ENCODE data around the gene FAXDC2. TPM values are rescaled to one million over a fixed set of nuclear protein-coding genes. Genes with fewer than 3 reads are reported as not detected.

Gene FAXDC2
- total RNA-seq, 1 donor from 2014 or later, result 3.6 TPM

DNA sequence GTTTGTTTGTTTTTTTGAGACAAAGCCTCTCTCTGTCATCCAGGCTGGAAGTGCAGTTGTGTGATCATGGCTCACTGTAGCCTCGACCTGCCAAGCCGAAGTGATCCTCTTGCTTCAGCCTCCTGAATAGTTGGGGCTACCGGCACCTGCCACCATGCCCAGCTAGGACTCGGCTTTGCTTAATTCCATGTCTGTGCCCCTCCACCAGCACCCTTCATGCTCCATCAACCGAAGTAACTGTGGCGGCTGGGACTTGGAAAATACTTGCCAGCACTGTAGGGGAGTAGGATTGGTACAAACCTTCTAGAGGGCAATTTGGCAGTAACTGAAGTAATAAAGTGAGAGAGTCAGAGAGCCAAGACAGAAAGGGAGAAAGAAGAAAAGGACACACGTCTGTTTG, 19.0 kb downstream of the FAXDC2 start:
- Histone ChIP-seq H2AFZ (ENCODE audit: low read depth, low read length) (no peak overlapping the region), H3K36me3 (ENCODE audit: insufficient read depth, low read length) (no peaks in the 10 kb centered on the region), H3K4me1 (ENCODE audit: insufficient read depth, low read length) (peaks cover 18% of the 10 kb centered on the region), H3K79me2 (ENCODE audit: insufficient read depth, low read length) (no peaks in the 10 kb centered on the region), H4K20me1 (ENCODE audit: insufficient read depth, low read length) (peaks cover 7% of the 10 kb centered on the region), H3K27me3 (ENCODE audit: insufficient read depth, low read length) (no peaks in the 10 kb centered on the region), H3K4me2 (ENCODE audit: low read length) (no peak overlapping the region), H3K27ac (ENCODE audit: low read depth, low read length) (no peak overlapping the region), H3K9me3 (ENCODE audit: insufficient read depth, low read depth, low read length) (no peaks in the 10 kb centered on the region), H3K4me3 (ENCODE audit: insufficient read depth, low read depth, low read length) (no peak overlapping the region), H3K9ac (ENCODE audit: low read length) (no peak overlapping the region)
- Mint-ChIP-seq H3K9me3 (ENCODE audit: unreplicated experiment) (no peaks in the 10 kb centered on the region), H3K36me3 (ENCODE audit: low read depth, unreplicated experiment) (peaks cover 11% of the 10 kb centered on the region), H3K4me3 (ENCODE audit: unreplicated experiment) (no peak overlapping the region), H3K27ac (ENCODE audit: unreplicated experiment) (no peak overlapping the region), H3K27me3 (ENCODE audit: low read depth, unreplicated experiment) (no peaks in the 10 kb centered on the region), H3K4me1 (ENCODE audit: low read depth, unreplicated experiment) (peaks cover 15% of the 10 kb centered on the region)
- FAIRE-seq (no peak), DNase-seq (ENCODE audit: low read depth) (no peak)
- TF ChIP-seq EZH2 (IDR thresholded peaks at IDR 0.05; ENCODE audit: insufficient read depth, low read length), result no peak
- TF ChIP-seq, protein P1, sequence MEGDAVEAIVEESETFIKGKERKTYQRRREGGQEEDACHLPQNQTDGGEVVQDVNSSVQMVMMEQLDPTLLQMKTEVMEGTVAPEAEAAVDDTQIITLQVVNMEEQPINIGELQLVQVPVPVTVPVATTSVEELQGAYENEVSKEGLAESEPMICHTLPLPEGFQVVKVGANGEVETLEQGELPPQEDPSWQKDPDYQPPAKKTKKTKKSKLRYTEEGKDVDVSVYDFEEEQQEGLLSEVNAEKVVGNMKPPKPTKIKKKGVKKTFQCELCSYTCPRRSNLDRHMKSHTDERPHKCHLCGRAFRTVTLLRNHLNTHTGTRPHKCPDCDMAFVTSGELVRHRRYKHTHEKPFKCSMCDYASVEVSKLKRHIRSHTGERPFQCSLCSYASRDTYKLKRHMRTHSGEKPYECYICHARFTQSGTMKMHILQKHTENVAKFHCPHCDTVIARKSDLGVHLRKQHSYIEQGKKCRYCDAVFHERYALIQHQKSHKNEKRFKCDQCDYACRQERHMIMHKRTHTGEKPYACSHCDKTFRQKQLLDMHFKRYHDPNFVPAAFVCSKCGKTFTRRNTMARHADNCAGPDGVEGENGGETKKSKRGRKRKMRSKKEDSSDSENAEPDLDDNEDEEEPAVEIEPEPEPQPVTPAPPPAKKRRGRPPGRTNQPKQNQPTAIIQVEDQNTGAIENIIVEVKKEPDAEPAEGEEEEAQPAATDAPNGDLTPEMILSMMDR (IDR thresholded peaks at IDR 0.05; ENCODE audit: insufficient read depth, low read depth, low read length), result no peak

DNA sequence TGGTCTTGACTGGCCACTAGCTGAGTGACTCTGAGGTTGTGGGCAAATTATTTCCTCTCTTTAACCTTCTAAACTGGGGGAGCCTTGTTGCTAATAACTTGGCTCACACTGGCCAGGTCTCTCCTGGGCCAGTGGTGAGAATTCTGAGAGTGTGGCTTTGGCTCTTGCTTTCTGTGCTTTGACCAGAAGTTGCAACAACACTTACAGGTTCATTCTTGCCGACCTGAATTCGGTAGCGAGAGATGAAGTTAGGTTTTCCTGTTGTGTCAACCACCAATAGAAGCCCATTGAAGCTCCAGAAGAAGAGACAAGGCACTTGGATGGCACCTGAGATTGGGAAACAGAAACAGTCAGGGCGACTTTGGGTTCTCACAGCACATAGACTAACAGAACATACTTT, 19.8 kb downstream of the FAXDC2 start:
- Mint-ChIP-seq H3K36me3 (ENCODE audit: low read depth, unreplicated experiment) (peaks cover 11% of the 10 kb centered on the region), H3K4me1 (ENCODE audit: low read depth, unreplicated experiment) (peaks cover 15% of the 10 kb centered on the region), H3K4me3 (ENCODE audit: unreplicated experiment) (no peak overlapping the region), H3K27ac (ENCODE audit: unreplicated experiment) (no peak overlapping the region), H3K9me3 (ENCODE audit: unreplicated experiment) (no peaks in the 10 kb centered on the region), H3K27me3 (ENCODE audit: low read depth, unreplicated experiment) (no peaks in the 10 kb centered on the region)
- Histone ChIP-seq H3K4me1 (ENCODE audit: insufficient read depth, low read length) (peaks cover 18% of the 10 kb centered on the region), H3K79me2 (ENCODE audit: insufficient read depth, low read length) (no peaks in the 10 kb centered on the region), H3K9ac (ENCODE audit: low read length) (no peak overlapping the region), H3K36me3 (ENCODE audit: insufficient read depth, low read length) (no peaks in the 10 kb centered on the region), H2AFZ (ENCODE audit: low read depth, low read length) (no peak overlapping the region), H3K27me3 (ENCODE audit: insufficient read depth, low read length) (no peaks in the 10 kb centered on the region), H3K4me3 (ENCODE audit: insufficient read depth, low read depth, low read length) (no peak overlapping the region), H3K9me3 (ENCODE audit: insufficient read depth, low read depth, low read length) (no peaks in the 10 kb centered on the region), H4K20me1 (ENCODE audit: insufficient read depth, low read length) (peaks cover 7% of the 10 kb centered on the region), H3K4me2 (ENCODE audit: low read length) (no peak overlapping the region), H3K27ac (ENCODE audit: low read depth, low read length) (no peak overlapping the region)
- FAIRE-seq (no peak), DNase-seq (ENCODE audit: low read depth) (no peak)
- TF ChIP-seq EZH2 (IDR thresholded peaks at IDR 0.05; ENCODE audit: insufficient read depth, low read length), result no peak
- TF ChIP-seq, protein P1 (IDR thresholded peaks at IDR 0.05; ENCODE audit: insufficient read depth, low read depth, low read length), result no peak

DNA sequence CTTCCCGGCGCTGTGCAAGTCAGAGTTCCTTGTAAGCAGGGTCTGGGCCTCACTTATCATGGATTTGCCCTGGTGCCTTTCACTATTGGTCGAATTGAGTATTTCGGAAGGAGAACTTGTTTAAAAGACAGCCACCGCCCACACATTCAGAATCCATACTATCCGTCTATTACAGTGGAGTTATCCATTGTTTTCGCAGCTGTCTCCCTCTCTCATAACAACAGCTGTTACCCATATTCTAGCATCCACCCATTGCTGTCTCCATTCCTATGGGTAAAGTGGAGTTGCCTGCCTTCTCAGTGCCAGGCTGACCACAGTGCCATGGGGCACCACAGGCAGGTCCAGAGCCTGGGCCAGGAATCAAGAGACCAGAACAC, 20.2 kb downstream of the FAXDC2 start:
- H3K9ac ChIP-seq (ENCODE audit: low read length), result no peak overlapping the region
- FAIRE-seq, result no peak

More for the DNA sequence above, 20.2 kb downstream of the FAXDC2 start:
- Histone ChIP-seq H3K27me3 (ENCODE audit: insufficient read depth, low read length) (no peaks in the 10 kb centered on the region), H3K36me3 (ENCODE audit: insufficient read depth, low read length) (no peaks in the 10 kb centered on the region), H3K4me2 (ENCODE audit: low read length) (peak overlapping the region; percentile 27), H3K27ac (ENCODE audit: low read depth, low read length) (peak overlapping the region; percentile 9), H3K4me3 (ENCODE audit: insufficient read depth, low read depth, low read length) (no peak overlapping the region), H4K20me1 (ENCODE audit: insufficient read depth, low read length) (peaks cover 7% of the 10 kb centered on the region), H3K79me2 (ENCODE audit: insufficient read depth, low read length) (no peaks in the 10 kb centered on the region), H2AFZ (ENCODE audit: low read depth, low read length) (no peak overlapping the region), H3K4me1 (ENCODE audit: insufficient read depth, low read length) (peaks cover 16% of the 10 kb centered on the region), H3K9me3 (ENCODE audit: insufficient read depth, low read depth, low read length) (no peaks in the 10 kb centered on the region)
- DNase-seq (ENCODE audit: low read depth), result no peak
- TF ChIP-seq, protein P1 (IDR thresholded peaks at IDR 0.05; ENCODE audit: insufficient read depth, low read depth, low read length), result no peak
- no peak for TF ChIP-seq EZH2 (IDR thresholded peaks at IDR 0.05; ENCODE audit: insufficient read depth, low read length)
- Mint-ChIP-seq H3K4me3 (ENCODE audit: unreplicated experiment) (peak overlapping the region; percentile 61), H3K27me3 (ENCODE audit: low read depth, unreplicated experiment) (no peaks in the 10 kb centered on the region), H3K27ac (ENCODE audit: unreplicated experiment) (no peak overlapping the region), H3K4me1 (ENCODE audit: low read depth, unreplicated experiment) (peaks cover 12% of the 10 kb centered on the region), H3K9me3 (ENCODE audit: unreplicated experiment) (no peaks in the 10 kb centered on the region), H3K36me3 (ENCODE audit: low read depth, unreplicated experiment) (peaks cover 11% of the 10 kb centered on the region)
